ENCODE data around the gene CBX1. TPM values are rescaled to one million over a fixed set of nuclear protein-coding genes. Genes with fewer than 3 reads are reported as not detected.

CBX1 gene
- polyA plus RNA-seq, 2 of the 4 experiments (the other 2 are of a cell fraction): 84.4 to 173 TPM

- Histone ChIP-seq H3K4me1 (peaks cover 23% of the 10 kb centered on the region), H3K9me3 (no peaks in the 10 kb centered on the region), H3K4me2 (no peak overlapping the region), H3K4me3 (no peak overlapping the region), H3K27ac (no peak overlapping the region)
- FAIRE-seq: no peak
- POLR2A ChIA-PET: interaction anchor here (1.8 kb wide), 1 partner anchor 14 kb away, joined by 5 read pairs; no protein-coding TSS in a partner anchor
- CTCF ChIA-PET: interaction anchor here (0.9 to 14.0 kb wide), 9 partner anchors 9 to 136 kb away, joined by 3 to 152 read pairs (median 4); partner anchors contain the start of genes NFE2L1 and SNX11
- WGBS (ENCODE audit: missing lambda C conversion rate): 90% methylated on average over 4 of the region's 4 CpGs
- no peak for ATAC-seq
- DNase-seq (ENCODE audit: low read depth in 1 of 2, low spot score in 1 of 2): no peak
- no peak for TF ChIP-seq RCOR1 (IDR thresholded peaks at IDR 0.05; ENCODE audit: low read depth, low read length)
- no peak for TF ChIP-seq CBX2 (IDR thresholded peaks at IDR 0.05; ENCODE audit: borderline replicate concordance, low read depth)
- no peak for TF ChIP-seq MAFK (IDR thresholded peaks at IDR 0.05; ENCODE audit: partially characterized antibody)
- no peak for TF ChIP-seq FOSB (CRISPR knock-in tag; IDR thresholded peaks at IDR 0.05)
- no peak for TF ChIP-seq MAZ (IDR thresholded peaks at IDR 0.05; ENCODE audit: borderline replicate concordance, low read depth, low read length)
- TF ChIP-seq, protein P1, sequence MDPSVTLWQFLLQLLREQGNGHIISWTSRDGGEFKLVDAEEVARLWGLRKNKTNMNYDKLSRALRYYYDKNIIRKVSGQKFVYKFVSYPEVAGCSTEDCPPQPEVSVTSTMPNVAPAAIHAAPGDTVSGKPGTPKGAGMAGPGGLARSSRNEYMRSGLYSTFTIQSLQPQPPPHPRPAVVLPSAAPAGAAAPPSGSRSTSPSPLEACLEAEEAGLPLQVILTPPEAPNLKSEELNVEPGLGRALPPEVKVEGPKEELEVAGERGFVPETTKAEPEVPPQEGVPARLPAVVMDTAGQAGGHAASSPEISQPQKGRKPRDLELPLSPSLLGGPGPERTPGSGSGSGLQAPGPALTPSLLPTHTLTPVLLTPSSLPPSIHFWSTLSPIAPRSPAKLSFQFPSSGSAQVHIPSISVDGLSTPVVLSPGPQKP (IDR thresholded peaks at IDR 0.05; ENCODE audit: low read depth, low read length): no peak
- no peak for TF ChIP-seq HOXB5 (CRISPR knock-in tag; IDR thresholded peaks at IDR 0.05)
- TF ChIP-seq FOXS1 (CRISPR knock-in tag; IDR thresholded peaks at IDR 0.05): no peak
- TF ChIP-seq RFX5 (IDR thresholded peaks at IDR 0.05): no peak
- no peak for TF ChIP-seq CHD2 (IDR thresholded peaks at IDR 0.05; ENCODE audit: low read length, partially characterized antibody)
- no peak for TF ChIP-seq CEBPB (IDR thresholded peaks at IDR 0.05)
- TF ChIP-seq, protein P2, sequence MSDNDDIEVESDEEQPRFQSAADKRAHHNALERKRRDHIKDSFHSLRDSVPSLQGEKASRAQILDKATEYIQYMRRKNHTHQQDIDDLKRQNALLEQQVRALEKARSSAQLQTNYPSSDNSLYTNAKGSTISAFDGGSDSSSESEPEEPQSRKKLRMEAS (IDR thresholded peaks at IDR 0.05): no peak
- TF ChIP-seq, protein P3, sequence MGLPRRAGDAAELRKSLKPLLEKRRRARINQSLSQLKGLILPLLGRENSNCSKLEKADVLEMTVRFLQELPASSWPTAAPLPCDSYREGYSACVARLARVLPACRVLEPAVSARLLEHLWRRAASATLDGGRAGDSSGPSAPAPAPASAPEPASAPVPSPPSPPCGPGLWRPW (IDR thresholded peaks at IDR 0.05): no peak
- TF ChIP-seq POLR2AphosphoS2 (conservative IDR thresholded peaks at IDR 0.05; ENCODE audit: low read length): no peak
- TF ChIP-seq POLR2A (IDR thresholded peaks at IDR 0.05; ENCODE audit: low read length): no peak
Observed at GRCh38 chr17:48095611-48096010, 5.7 kb downstream of the CBX1 start.

DNA sequence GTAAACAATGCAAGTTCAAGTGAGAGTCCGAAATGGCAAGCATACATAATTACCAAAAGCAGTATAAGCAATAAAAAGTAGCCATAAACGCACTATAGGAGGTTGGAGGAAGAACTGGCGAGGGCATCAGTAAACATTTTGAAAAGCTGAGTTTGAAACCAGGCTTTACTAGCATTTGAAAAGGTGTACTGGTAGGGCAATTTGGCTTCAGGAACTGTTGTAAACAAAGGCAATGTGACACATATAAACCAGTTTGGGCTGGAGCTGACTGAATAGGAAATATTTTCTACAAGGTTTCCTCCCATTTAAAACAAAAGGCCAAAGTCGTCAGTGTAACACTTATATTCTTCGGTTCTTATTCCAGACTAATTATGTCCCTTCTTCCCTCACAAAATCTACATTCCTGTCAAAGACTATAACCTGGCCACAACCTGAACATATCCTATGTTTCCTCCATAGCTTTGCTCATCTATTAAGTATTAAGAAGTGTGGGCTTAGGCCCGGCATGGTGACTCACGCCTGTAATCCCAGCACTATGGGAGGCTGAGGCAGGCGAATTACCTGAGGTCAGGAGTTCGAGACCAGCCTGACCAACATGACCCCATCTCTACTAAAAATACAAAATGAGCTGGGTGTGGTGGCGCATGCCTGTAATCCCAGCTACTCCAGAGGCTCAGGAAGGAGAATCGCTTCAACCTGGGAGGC is 7.8 kb downstream of the CBX1 start:
- CTCF ChIA-PET: interaction anchor here (0.6 to 14.0 kb wide), 11 partner anchors 11 to 837 kb away, joined by 3 to 152 read pairs (median 4); partner anchors contain the start of gene SNX11
- ATAC-seq: no peak
- no peak for DNase-seq (ENCODE audit: low read depth in 1 of 2, low spot score in 1 of 2)
- H3K27ac ChIP-seq: no peak overlapping the region
- 89% methylated on average over 11 of the region's 11 CpGs for WGBS (ENCODE audit: missing lambda C conversion rate)
- H3K9me3 ChIP-seq: no peaks in the 10 kb centered on the region
- TF ChIP-seq, protein P1 (IDR thresholded peaks at IDR 0.05; ENCODE audit: low read depth, low read length): no peak
- TF ChIP-seq HEYL (CRISPR knock-in tag; IDR thresholded peaks at IDR 0.05) (no peak), RFX5 (IDR thresholded peaks at IDR 0.05) (no peak), RARB (CRISPR knock-in tag; IDR thresholded peaks at IDR 0.05) (no peak), KDM5A (IDR thresholded peaks at IDR 0.05) (no peak), FOXS1 (CRISPR knock-in tag; IDR thresholded peaks at IDR 0.05) (no peak), FOSB (CRISPR knock-in tag; IDR thresholded peaks at IDR 0.05) (no peak), MAZ (IDR thresholded peaks at IDR 0.05; ENCODE audit: borderline replicate concordance, low read depth, low read length) (no peak), CHD2 (IDR thresholded peaks at IDR 0.05; ENCODE audit: low read length, partially characterized antibody) (no peak), TP53 (CRISPR knock-in tag; IDR thresholded peaks at IDR 0.05) (no peak), POLR2A (IDR thresholded peaks at IDR 0.05; ENCODE audit: low read length) (no peak), HDAC2 (IDR thresholded peaks at IDR 0.05) (no peak)
- TF ChIP-seq, protein P2 (IDR thresholded peaks at IDR 0.05): no peak
- TF ChIP-seq, protein P4, sequence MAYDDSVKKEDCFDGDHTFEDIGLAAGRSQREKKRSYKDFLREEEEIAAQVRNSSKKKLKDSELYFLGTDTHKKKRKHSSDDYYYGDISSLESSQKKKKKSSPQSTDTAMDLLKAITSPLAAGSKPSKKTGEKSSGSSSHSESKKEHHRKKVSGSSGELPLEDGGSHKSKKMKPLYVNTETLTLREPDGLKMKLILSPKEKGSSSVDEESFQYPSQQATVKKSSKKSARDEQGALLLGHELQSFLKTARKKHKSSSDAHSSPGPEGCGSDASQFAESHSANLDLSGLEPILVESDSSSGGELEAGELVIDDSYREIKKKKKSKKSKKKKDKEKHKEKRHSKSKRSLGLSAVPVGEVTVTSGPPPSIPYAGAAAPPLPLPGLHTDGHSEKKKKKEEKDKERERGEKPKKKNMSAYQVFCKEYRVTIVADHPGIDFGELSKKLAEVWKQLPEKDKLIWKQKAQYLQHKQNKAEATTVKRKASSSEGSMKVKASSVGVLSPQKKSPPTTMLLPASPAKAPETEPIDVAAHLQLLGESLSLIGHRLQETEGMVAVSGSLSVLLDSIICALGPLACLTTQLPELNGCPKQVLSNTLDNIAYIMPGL (CRISPR knock-in tag; IDR thresholded peaks at IDR 0.05; ENCODE audit: borderline replicate concordance): no peak
- H3K4me3 ChIP-seq: no peak overlapping the region
- peaks cover 13% of the 10 kb centered on the region; the same call in 2 of the 3 replicates for H3K4me1 ChIP-seq
- no peak for FAIRE-seq
- POLR2A ChIA-PET: no interaction called here
- H3K4me2 ChIP-seq: no peak overlapping the region

Measured in A549 (cell line).